SW480 (cell line): ENCODE measurements around the gene PLAGL2.

Experiments
- DNase-seq: peaks from one replicate; pipeline ENCODE4 v3.0.0-alpha.2; 2016; ENCODE audit warnings: low spot score

Gene PLAGL2

GRCh38 chr20:32144898-32145662, 62.5 kb downstream of the PLAGL2 start:
- no peak for DNase-seq

DNA sequence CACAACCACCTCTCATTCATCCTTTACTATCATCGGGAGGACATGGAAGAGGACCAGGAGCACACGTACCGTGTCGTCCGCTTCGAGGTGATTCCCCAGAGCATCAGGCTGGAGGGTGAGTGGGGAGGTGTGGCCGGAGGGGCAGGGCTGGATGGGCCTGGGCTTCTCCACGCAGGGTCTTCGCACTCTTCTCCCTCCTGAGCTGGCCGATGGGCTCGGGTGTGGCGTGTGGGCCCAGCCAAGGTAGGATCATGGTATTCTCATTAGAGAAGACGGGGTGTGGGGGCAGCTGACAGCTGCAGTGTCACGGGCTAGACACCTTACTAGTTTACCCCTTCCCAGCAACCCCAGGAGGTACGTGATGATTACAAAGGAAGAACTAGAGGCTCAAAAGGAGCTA, 64.6 kb downstream of the PLAGL2 start:
- no peak for DNase-seq
